ENCODE data around the gene FAM120AOS.

FAM120AOS gene

GRCh38 chr9:93434056-93434455 lies 19.3 kb downstream of the FAM120AOS start:
- H3K4me3 ChIP-seq, result no peak overlapping the region
- H3K27ac ChIP-seq, result no peak overlapping the region
- no peak for TF ChIP-seq CTCF (IDR thresholded peaks at IDR 0.05)
- DNase-seq (ENCODE audit: low spot score), result no peak

- H3K4me3 ChIP-seq, result no peak overlapping the region
- no peak for TF ChIP-seq CTCF (IDR thresholded peaks at IDR 0.05)
- H3K27ac ChIP-seq, result no peak overlapping the region
- DNase-seq (ENCODE audit: low spot score), result no peak
Observed at GRCh38 chr9:93432964-93433363, 20.4 kb downstream of the FAM120AOS start.

- H3K27ac ChIP-seq, result no peak overlapping the region
- H3K4me3 ChIP-seq, result no peak overlapping the region
- no peak for TF ChIP-seq CTCF (IDR thresholded peaks at IDR 0.05)
- no peak for DNase-seq (ENCODE audit: low spot score)
Observed at GRCh38 chr9:93431539-93432105, 21.8 kb downstream of the FAM120AOS start.

- DNase-seq (ENCODE audit: low spot score), result no peak
- Histone ChIP-seq H3K27ac (no peak overlapping the region), H3K4me3 (no peak overlapping the region)
- no peak for TF ChIP-seq CTCF (IDR thresholded peaks at IDR 0.05)
Observed at GRCh38 chr9:93427655-93428379, 25.6 kb downstream of the FAM120AOS start.

GRCh38 chr9:93422977-93423616 lies 30.3 kb downstream of the FAM120AOS start:
- no peak for DNase-seq (ENCODE audit: low spot score)
- no peak for TF ChIP-seq CTCF (IDR thresholded peaks at IDR 0.05)
- no peak overlapping the region for H3K4me3 ChIP-seq
- H3K27ac ChIP-seq, result no peak overlapping the region

GRCh38 chr9:93419023-93419422 lies 34.4 kb downstream of the FAM120AOS start:
- Histone ChIP-seq H3K4me3 (no peak overlapping the region), H3K27ac (no peak overlapping the region)
- no peak for TF ChIP-seq CTCF (IDR thresholded peaks at IDR 0.05)
- no peak for DNase-seq (ENCODE audit: low spot score)

- Histone ChIP-seq H3K27ac (no peak overlapping the region), H3K4me3 (no peak overlapping the region)
- TF ChIP-seq CTCF (IDR thresholded peaks at IDR 0.05), result no peak
- no peak for DNase-seq (ENCODE audit: low spot score)
Observed at GRCh38 chr9:93417538-93417937, 35.8 kb downstream of the FAM120AOS start.
